ENCODE data around the gene IQGAP3. TPM values are rescaled to one million over a fixed set of nuclear protein-coding genes. Genes with fewer than 3 reads are reported as not detected.

IQGAP3 gene
- polyA plus RNA-seq, 1 donor from 2014 or later: not detected

DNA sequence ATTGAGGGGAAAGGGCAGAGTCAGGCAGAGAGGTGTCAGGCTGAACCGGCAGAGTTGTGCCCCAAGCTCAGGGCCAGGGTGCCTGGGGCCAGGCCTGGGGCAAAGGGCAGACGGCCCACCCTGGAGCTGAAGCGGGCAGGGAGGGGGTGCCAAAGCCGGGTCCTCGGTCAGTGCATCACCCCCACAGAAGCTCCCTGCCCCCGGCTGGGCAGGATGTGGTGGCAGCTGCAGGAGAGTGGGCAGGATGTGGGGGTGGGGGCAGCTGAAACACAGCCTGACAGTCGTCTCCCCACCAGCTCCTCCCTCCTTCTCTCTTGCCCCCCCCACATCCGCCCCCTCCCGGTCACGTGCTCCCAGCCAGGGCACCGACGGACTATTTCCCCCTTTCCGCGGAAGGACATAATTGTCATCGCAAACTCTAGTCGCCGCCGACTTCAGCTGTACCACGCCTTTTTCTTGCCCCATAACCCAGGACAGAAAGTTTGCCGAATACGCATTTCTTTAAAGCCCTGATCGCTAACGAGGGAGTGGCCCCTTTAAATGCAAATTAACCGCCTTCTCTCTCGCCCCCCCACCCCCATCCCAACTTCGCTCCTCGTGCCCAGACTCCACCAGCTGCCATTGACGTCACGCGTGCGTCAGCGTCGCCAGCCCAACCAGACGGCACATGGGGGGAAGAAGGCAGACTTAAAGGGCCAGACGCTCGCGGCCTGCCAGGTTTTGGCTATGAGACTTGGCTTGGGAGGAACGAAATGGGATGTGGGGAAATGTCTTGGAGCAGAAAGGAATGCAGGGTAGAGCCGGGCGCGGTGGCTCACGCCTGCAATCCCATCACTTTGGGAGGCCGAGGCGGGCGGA, 67.3 kb downstream of the IQGAP3 start:
- H3K36me3 ChIP-seq (ENCODE audit: insufficient read depth, low read length): no peaks in the 10 kb centered on the region
- H3K27me3 ChIP-seq (ENCODE audit: insufficient read depth, low read depth, low read length): no peaks in the 10 kb centered on the region
- no peaks in the 10 kb centered on the region for H4K20me1 ChIP-seq (ENCODE audit: insufficient read depth)
- H3K4me2 ChIP-seq (ENCODE audit: low read length): peak overlapping the region; percentile 17
- no peak for TF ChIP-seq RAD21 (conservative IDR thresholded peaks at IDR 0.05)
- TF ChIP-seq, protein P1, sequence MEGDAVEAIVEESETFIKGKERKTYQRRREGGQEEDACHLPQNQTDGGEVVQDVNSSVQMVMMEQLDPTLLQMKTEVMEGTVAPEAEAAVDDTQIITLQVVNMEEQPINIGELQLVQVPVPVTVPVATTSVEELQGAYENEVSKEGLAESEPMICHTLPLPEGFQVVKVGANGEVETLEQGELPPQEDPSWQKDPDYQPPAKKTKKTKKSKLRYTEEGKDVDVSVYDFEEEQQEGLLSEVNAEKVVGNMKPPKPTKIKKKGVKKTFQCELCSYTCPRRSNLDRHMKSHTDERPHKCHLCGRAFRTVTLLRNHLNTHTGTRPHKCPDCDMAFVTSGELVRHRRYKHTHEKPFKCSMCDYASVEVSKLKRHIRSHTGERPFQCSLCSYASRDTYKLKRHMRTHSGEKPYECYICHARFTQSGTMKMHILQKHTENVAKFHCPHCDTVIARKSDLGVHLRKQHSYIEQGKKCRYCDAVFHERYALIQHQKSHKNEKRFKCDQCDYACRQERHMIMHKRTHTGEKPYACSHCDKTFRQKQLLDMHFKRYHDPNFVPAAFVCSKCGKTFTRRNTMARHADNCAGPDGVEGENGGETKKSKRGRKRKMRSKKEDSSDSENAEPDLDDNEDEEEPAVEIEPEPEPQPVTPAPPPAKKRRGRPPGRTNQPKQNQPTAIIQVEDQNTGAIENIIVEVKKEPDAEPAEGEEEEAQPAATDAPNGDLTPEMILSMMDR (IDR thresholded peaks at IDR 0.05; ENCODE audit: poor library complexity, severe bottlenecking): no peak
- TF ChIP-seq POLR2AphosphoS5 (IDR thresholded peaks at IDR 0.05): peak; percentile 26
- peak; percentile 13 for TF ChIP-seq SMC3 (conservative IDR thresholded peaks at IDR 0.05; ENCODE audit: poor library complexity)
- peak; percentile 64 for TF ChIP-seq MXI1 (conservative IDR thresholded peaks at IDR 0.05; ENCODE audit: poor library complexity, severe bottlenecking)
- TF ChIP-seq EP300 (conservative IDR thresholded peaks at IDR 0.05; ENCODE audit: poor library complexity, severe bottlenecking): peak; percentile 81
- H2AFZ ChIP-seq (ENCODE audit: low read depth, low read length): no peak overlapping the region
- H3K27ac ChIP-seq (ENCODE audit: low read length): peak overlapping the region; percentile 55
- no peaks in the 10 kb centered on the region for H3F3A ChIP-seq (ENCODE audit: insufficient read depth, low read length, poor library complexity, severe bottlenecking)
- H3K79me2 ChIP-seq (replicated peaks; ENCODE audit: insufficient read depth, low read length): no peaks in the 10 kb centered on the region
- H3K9me2 ChIP-seq (ENCODE audit: insufficient read depth, low read length): no peaks in the 10 kb centered on the region
- peak overlapping the region; percentile 63 for H3K9ac ChIP-seq (ENCODE audit: low read length)
- peak overlapping the region; percentile 62 for H3K4me3 ChIP-seq (ENCODE audit: low read length)
- H3K9me3 ChIP-seq (ENCODE audit: low read length): no peaks in the 10 kb centered on the region

DNA sequence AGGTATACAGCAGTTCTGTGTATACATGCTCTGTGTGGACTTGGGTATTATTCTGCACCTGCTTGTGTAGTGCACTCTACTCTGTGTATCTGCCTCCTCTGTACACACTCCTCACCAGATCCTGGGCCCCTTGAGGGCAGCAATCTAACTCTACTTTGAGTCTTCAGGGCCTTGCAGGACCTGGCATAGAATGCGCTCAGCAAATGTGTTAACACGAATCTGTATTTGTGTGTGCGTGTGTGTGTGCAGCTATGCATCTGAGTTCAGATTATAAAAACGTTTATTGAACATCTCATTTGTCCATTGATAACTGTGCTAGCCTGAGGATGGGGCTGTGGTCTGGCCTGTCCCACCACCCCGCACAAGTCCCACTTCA, 67.9 kb downstream of the IQGAP3 start:
- Histone ChIP-seq H3K9me2 (ENCODE audit: insufficient read depth, low read length) (no peaks in the 10 kb centered on the region), H3K79me2 (replicated peaks; ENCODE audit: insufficient read depth, low read length) (peaks cover 2% of the 10 kb centered on the region), H3K27ac (ENCODE audit: low read length) (peak overlapping the region; percentile 55), H3K4me2 (ENCODE audit: low read length) (no peak overlapping the region), H2AFZ (ENCODE audit: low read depth, low read length) (no peak overlapping the region), H3K9me3 (ENCODE audit: low read length) (no peaks in the 10 kb centered on the region), H3K4me3 (ENCODE audit: low read length) (peak overlapping the region; percentile 62), H3K36me3 (ENCODE audit: insufficient read depth, low read length) (no peaks in the 10 kb centered on the region), H4K20me1 (ENCODE audit: insufficient read depth) (no peaks in the 10 kb centered on the region), H3F3A (ENCODE audit: insufficient read depth, low read length, poor library complexity, severe bottlenecking) (no peaks in the 10 kb centered on the region), H3K27me3 (ENCODE audit: insufficient read depth, low read depth, low read length) (no peaks in the 10 kb centered on the region), H3K9ac (ENCODE audit: low read length) (peak overlapping the region; percentile 63)
- TF ChIP-seq EZH2 (IDR thresholded peaks at IDR 0.05; ENCODE audit: borderline replicate concordance, insufficient read depth, low read length, poor library complexity, severe bottlenecking) (no peak), SMC3 (conservative IDR thresholded peaks at IDR 0.05; ENCODE audit: poor library complexity) (no peak), RAD21 (conservative IDR thresholded peaks at IDR 0.05) (no peak), TAF1 (IDR thresholded peaks at IDR 0.05; ENCODE audit: low read depth) (no peak), MXI1 (conservative IDR thresholded peaks at IDR 0.05; ENCODE audit: poor library complexity, severe bottlenecking) (no peak)
- TF ChIP-seq, protein P2, sequence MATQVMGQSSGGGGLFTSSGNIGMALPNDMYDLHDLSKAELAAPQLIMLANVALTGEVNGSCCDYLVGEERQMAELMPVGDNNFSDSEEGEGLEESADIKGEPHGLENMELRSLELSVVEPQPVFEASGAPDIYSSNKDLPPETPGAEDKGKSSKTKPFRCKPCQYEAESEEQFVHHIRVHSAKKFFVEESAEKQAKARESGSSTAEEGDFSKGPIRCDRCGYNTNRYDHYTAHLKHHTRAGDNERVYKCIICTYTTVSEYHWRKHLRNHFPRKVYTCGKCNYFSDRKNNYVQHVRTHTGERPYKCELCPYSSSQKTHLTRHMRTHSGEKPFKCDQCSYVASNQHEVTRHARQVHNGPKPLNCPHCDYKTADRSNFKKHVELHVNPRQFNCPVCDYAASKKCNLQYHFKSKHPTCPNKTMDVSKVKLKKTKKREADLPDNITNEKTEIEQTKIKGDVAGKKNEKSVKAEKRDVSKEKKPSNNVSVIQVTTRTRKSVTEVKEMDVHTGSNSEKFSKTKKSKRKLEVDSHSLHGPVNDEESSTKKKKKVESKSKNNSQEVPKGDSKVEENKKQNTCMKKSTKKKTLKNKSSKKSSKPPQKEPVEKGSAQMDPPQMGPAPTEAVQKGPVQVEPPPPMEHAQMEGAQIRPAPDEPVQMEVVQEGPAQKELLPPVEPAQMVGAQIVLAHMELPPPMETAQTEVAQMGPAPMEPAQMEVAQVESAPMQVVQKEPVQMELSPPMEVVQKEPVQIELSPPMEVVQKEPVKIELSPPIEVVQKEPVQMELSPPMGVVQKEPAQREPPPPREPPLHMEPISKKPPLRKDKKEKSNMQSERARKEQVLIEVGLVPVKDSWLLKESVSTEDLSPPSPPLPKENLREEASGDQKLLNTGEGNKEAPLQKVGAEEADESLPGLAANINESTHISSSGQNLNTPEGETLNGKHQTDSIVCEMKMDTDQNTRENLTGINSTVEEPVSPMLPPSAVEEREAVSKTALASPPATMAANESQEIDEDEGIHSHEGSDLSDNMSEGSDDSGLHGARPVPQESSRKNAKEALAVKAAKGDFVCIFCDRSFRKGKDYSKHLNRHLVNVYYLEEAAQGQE (IDR thresholded peaks at IDR 0.05; ENCODE audit: borderline replicate concordance): no peak
